Dedifferentiated amniotic fluid mesenchymal stem cell (primary cell): Measurements from ENCODE around the gene INPP4A.
"Not testable (repeated sequence)": the region's sequence is repeated elsewhere in the genome, so short reads cannot be mapped to it uniquely, and the experiment has no call there.

Source experiments
- DNase-seq: peaks from one replicate; pipeline ENCODE4 v3.0.0-alpha.2; 2016; ENCODE audit errors: extremely low spot score

INPP4A gene

DNA sequence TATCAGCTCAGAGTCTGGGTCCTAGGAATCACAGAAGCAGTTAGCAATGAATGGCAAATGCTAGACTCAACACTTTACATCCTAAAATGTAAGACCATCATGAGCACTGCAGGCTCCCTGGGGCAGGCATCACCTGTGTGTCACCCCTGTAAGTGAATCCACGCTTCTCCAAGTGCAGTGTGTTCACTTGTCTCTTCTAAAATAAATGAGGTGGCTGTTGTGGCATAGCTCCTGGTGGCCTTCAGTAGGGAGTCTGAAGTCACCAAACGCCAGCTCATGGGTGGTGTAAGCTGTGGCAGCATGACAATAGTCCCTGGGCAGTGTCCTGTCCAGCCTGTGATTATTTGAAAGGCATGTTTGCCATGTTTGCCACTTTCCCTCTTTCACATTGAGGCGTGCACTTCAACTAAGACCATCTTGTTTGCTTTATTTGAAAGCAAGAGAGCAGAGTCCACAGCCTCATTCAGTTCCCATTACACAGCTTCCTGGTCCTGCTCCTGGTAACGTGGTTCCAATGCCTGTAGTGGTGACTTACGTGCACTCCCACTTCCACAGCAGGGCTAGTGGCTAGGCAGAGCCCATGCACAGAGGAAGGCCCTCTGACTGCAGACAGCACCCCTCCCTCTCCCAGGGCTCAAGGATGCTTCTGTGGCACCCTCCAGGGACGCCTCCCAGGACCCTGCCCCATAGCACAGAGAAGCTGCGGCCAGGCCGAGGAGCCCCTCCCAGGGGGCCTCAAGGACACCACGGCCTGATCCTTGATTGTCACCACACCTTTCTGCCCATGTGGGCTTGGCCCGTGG is 139.4 kb downstream of the INPP4A start:
- DNase-seq = no peak

DNA sequence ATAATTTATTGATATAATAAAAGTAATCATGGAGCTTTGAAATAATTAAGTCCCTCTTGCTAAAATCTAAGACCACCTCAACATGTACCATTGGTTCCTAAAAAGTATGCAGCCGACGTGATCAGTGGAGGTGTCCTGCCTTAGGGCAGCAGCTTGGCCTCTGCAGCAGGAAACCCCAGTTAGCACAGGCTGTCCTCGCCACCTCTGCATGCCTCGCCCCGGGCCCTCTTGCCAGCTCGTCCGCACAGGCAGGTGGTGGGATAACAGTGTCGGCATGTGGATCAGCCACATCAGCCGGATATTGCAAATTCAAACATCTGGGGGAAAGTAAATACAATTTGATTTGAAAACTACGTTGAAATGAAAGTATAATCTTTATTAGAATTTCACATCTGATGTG is 140.7 kb downstream of the INPP4A start:
- no peak for DNase-seq

DNA sequence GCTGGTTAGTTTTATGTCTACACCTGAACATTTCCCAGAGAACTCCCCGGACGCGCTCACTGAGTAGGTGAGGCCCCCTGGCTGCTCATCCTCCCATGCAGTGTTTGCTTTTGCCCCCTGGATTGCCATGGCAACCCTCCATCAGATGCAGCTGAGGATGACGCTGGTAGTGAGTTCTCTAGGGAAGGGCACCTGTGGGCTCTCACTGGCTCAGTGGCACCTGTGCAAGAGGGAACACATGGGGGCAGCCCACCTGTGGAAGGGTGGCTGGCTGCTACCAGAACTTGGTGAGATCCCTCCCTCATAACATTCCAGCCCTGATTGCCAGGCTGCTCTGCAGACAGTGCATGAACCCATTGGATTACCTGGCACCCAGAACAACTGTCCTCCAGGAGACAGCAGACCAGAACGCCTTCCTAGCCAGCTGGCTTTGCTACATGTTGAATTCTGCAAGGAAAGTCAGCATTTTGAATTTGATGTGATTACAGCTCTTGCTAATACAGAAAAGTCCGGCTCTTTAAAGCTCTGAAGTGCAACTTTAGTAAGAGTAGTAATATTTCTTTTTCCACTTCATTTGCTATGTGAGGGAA is 142.0 kb downstream of the INPP4A start:
- DNase-seq = no peak

DNA sequence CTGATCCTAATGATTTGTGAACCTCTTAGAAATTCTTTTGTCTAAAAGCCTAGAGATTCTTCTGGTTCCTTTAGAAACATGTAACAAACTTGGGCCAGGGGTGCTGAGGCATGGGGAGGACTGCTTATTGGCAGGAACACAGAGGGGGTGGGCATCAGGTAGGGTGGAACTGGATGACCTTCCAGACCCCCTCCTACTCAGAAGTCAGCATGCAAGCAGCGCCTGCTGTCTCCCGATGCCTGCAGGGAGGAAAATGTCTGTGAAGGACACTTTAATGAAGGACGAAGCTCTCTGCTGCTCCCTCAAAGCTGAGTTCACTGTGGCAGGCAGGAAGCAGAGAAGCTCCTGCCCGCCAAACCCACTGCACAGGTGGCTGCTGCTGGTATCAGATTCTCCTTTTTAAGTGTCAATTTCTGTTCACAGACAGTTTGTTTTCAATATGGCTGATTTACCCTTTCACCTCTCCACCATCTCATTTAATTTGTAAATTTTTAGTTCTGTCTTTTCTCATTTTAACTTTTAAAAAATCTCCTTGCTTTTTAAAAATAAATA is 144.3 kb downstream of the INPP4A start:
- no peak for DNase-seq

DNA sequence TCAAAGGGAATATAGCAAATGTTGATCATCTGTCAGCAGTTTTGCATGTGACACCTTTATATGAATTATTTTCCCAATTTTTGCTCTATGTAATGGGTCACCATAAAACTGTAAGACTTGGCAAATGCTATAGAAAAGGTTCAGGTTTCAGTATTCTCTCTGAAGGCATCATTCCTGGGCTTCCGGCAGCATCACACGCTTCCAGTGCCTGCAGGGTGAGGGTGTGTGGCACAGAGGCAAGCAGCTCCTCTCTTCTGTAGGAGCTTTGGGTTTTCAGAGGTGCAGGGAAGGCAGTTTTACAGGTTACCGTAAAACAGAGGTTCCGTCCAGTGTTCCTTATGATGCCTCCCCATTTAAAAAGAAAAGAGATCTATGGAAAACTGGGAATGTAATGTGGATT is 144.8 kb downstream of the INPP4A start:
- no peak for DNase-seq

DNA sequence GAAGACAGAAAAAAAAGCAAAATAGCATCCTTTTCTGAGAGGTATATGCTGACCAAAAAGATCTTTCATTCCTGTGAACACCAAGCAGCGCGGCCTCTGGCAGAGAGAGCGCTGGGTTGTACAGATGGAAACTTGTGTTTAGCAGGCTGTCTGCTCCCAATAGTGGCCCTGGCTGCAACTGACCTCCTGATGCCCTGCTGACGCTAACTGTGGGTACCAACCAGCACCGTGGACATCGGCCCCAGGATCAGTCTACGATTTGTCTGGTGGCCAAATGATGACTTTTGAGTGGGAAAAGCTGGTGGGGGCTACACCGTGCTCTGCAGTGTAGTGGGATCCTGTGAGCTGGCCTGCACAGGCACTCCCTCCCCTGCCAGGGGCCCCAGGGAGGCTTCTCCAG is 147.9 kb downstream of the INPP4A start:
- DNase-seq = no peak

DNA sequence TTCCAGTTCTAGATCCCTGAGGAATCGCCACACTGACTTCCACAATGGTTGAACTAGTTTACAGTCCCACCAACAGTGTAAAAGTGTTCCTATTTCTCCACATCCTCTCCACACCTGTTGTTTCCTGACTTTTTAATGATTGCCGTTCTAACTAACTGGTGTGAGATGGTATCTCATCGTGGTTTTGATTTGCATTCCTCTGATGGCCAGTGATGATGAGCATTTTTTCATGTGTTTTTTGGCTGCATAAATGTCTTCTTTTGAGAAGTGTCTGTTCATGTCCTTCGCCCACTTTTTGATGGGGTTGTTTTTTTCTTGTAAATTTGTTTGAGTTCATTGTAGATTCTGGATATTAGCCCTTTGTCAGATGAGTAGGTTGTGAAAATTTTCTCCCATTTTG is 150.0 kb downstream of the INPP4A start:
- DNase-seq = not testable (repeated sequence)

DNA sequence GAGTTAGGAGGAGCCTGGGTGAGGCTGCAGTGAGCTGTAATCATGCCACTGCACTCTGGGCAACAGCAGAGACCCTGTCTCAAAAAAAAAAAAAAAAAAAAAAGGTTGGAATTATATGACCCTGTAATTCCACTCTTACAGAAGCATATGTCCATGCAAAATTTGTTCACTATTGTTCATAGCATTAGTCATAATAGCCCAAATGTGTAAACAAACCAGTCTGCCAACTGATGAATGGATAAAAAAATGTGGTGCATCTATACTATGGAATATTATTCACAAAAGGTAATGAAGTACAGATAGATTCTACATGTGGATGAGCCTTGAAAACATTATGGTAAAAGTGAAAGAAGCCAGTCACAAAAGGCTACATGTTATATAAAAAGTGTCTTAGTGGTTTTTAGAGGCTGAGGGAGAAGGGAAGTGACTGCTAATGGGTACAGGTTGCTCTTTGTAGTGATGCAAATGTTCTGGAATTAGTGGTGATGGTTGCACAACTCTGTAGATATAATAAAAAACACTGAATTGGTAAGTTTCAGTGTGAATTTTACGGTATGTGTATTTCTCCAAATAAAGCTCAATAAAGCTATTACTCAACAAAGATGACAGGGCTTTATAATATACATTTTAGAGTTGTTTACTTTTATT is 154.2 kb downstream of the INPP4A start:
- no peak for DNase-seq

DNA sequence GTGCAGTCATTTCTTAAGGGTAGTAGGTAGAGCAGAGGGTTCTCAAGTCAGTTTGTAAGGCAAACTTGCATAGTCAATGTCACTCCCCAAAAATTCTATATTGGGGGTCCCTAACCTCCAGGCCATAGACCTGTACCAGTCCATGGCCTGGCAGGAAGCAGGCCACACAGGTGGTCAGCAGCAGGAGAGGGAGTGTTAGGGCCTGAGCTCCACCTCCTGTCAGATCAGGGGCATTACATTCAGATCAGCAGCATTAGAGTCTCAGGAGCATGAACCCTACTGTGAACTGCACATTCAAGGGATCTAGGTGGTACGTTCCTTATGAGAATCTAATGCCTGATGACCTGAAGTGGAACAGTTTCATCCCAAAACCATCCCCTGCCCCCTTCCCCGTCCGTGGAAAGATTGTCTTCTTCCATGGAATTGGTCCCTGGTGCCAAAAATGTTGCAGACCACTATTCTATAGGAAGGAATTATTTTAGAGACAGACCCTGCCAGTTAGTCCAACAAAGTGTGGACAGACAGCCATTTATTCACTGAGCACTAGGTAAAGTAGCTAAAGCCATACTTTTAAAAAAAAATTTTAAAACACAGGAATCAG is 157.0 kb downstream of the INPP4A start:
- DNase-seq = no peak

DNA sequence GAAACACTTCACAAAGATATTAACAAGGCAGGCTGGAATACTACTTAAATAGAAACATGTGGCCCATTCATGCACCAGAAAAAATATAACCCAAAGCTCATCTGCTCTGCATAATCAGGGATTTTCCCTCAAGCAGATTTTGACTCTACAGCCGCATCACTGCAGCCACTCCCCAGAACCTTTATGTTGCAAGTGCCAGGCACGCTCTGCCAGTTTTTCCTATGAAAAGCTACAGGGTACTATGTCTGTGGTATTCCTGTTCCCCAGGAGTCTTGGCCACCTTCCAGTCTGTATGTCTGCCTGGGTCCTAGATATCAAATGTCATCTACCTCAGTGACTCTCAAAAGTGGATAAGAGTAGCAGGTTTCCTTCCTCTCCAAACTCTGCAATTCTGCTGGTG is 159.9 kb downstream of the INPP4A start:
- peak; percentile 25 for DNase-seq

DNA sequence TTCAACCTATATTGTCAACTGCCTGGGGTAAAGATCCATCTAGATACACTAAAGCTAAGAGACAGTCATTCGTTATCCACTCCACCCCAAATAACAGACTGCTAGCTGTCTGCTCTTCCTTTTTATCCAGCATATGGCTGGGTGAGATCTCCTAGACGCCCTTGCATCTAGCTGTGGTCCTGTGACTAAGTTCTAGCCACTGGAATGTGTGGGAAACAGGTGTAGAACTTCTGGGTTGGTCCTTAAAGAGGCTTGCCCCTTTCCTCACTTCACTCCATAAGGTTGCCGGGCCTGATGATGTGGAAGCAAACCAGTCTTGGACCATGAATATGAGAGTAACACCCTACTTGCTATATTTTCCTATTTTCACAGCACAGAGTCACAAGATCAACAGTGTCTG is 160.4 kb downstream of the INPP4A start:
- DNase-seq = no peak

DNA sequence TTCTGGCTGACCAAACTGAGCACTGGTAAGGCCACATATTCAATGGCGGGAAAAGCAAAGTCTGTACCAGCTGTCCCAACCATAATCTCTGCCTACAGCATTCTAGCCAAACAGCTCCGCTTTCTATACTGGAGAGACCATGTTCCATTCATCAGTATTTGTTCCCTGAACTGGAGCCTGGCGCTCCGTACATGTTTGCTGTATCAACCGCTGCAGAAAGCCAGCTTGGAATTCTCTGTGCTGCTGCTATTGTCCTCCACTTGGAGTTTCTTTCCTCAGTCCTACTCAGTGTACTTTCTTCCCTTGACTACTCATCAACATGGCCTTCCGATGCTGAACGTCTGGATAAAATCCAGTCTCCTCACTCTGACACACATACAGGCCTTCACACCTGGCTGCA is 161.8 kb downstream of the INPP4A start:
- no peak for DNase-seq

DNA sequence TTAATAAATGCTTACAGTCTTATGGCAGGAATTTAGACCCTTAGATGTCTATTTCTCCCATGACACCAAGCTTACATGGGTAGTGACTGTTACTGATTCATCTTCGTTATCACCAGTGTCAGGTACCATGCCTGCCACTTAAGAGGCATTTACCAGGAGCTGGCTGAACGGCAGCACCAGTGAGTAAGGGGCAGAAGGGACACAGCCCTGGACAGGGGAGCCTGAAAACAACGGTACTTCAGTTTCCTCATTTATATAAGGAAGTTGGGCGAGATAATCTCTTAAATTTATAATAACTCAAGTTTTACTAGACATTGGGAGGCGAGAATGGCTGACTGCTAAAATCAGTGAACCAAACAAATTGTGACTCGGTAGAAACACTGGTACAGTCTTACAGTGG is 162.4 kb downstream of the INPP4A start:
- no peak for DNase-seq

DNA sequence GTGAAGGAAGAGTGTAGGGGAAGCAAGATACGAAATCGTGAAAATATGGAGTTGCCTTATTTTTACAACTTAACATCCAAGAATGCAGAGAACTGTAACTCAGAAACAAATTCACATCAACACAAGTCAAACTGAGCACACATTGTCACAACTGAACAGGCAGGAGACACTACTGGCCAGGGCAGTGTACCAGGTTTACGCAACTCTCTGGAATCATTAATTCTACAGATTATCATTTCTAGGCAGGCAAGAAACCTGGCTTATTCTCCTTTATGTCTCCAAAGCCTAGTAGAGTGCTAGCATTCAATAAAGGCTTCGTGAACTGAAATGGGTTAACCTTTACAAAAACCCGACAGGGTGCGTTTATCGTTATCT is 163.1 kb downstream of the INPP4A start:
- no peak for DNase-seq

DNA sequence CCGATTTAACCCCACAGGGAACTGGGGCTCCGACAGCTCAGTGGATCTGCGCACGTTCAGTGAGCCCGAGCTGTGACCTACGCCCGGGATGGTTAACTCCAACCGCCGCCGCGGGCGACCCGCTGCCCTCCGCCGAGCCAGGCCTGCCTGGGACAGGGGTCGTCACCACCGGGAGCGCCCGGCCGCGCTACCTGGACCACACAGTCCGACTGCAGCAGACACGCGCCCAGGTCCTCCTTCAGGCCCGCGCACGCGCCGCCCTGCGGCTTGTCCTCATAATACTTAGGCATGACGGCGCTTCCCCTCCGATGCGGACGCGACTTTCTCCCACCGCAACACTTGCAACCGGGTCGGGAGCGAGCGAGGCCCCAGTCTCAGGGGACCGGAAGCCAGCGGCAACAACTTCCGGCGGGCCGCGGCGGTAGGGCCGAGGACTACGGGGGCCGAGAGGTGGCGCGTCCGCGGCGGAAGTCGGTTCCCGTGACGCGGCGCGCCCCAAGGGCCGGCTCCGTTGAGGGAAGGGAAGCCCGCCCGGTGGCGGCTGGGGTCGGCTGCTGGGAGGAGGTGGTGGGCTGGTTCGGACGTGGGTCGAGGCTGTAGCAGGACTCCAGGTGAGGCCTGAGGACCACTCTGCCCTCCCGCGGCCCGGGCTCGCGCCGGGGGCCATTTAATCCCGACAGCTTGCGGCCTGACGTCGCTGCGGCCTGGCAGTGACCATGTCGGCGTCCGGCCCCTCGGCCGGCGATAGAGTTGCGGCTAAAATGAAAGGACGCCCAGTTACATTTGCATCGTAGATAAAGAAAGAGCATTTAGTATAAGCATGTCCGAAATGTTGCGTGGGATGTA is 163.7 kb downstream of the INPP4A start, which contains the start of the genes COA5 and UNC50:
Gene COA5, minus strand, starts transcription at position 397 of the 846 bp plus-strand sequence. Its CDS starts 107 bp downstream, at position 290.
Gene UNC50, plus strand, starts transcription at position 474 of the 846 bp plus-strand sequence. CDS start 1,171 bp downstream, outside the sequence.
- peak; percentile 90 for DNase-seq

DNA sequence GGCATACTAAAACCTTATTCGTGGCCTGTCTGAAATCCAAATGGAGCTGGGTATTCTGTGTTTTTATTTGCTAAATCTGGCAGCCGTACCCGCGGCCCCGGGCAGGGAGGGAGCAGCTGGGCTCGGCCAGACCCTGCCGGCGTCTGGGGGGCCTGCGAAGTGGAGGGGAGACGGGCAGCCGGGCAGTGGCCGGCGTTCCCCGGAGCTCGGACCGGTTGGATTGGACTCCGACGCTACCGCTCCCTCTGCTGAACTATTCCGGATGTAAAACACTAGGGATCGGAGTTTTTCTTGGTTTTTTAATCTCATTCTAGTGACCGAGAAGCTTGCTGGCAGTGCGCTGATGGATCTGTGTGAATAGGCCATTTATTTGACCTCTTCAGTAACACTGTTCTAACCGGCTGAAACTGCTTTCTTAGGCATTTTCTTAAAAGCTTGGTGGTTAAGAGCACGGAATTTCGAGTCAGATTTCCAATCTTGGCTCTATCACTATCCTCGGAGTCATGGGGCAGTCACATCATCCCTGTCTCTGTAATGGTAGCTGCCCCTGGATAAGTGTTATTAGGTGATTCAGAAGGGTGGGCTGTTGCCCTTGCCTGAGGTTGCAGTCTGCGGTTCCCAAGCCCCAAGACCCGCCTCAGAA is 164.4 kb downstream of the INPP4A start:
- DNase-seq = peak; percentile 30

DNA sequence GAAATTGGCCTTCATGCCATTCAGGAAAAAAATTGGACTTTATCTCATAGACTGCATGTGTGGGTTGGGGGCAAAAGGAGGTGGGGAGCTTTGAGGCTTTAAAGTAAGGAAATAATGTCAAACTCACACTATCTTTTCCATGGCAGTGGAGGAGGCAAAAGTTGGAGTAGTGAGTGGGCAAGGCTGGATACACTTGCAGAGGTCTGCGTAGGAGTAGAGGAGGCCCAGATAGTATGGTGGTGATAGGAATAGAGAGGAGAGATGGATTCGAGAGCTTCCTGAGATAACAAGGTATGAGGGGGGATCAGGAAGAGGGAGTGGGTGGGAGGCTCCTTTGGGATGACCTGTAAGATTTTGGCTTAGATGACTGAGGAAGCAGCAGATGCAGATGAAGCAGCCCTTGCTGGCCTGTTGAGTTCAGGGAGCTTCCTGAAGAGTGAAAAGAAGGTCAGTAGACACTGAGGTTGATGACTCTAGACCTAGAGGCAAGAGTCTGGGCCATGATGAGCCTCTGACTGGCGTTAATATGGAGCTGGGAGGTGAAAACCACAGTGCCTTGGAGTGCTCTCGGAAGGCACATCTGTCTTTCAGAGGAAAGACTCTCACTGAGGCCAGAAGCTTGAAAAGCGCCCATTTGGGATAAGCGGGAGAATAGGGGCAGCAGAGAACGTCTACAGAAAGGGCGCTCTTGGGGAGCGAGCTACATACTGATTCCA is 169.5 kb downstream of the INPP4A start:
- DNase-seq = no peak

DNA sequence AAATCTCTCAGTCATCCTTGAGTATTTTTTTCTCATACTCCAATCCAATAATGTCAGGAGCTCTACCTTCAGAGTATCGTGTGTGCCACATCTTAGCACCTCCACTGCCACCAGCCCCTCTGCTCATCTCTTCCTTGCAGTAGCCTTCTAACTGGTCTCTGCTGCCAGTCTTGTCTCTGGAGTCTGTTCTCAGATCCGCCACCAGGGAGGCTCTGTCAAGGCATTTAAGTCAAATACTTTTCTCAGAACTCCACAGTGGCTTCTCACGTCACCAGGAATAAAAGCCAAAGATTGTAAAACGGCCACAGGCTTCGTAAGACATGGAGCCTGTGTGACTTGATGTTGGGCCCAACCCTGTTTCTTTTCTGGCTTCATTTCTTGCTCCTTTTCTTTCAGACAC is 170.8 kb downstream of the INPP4A start:
- DNase-seq = no peak

DNA sequence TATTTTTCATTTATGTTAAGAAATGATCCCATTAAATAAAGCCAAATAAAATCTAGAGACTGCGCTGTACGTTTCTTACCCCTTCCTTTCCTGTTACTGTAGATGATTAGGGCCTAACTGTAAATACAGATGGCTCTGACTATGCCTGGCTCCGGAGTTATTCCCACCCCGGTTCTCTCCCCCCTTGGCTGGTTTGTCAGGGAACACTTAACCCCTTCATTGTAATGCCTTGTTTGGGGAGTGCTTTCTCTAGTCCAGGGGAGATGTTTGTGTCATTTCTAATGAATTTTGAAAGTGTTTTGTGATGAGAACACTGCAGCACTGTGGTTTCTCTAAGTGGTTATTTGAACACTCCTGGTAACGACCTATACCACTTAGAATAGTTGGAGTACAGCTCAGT is 172.5 kb downstream of the INPP4A start:
- DNase-seq = no peak

DNA sequence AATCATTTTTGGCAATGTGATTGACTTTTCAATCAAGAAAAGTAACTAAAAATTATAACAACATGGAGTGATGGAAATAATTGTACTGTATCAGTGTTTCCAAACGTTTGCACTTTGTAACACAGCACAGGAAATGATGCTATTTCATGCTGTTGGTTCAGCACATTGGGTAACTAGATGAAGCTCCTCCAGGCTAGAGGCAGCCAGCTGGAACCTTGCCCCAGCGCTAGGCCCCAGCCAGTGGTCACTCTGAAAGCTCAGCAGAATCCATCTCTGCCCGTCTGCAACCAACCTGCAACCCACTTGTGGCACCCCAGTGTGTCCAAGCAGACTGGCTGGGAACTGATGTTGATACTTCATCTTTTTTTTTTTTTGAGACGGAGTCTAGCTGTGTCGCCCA is 179.0 kb downstream of the INPP4A start:
- no peak for DNase-seq
